Right lobe of liver (tissue), 6 donors: ENCODE data around the gene VAC14. TPM values are rescaled to one million over a fixed set of nuclear protein-coding genes. Genes with fewer than 3 reads are reported as not detected.

Experiments used
- ATAC-seq, 4 donors: fragments of 200-7000 bp; cut with Tn5 transposase; one replicate each; pipeline ENCODE4 v1.9.1; 2020; ENCODE audit warnings: mild to moderate bottlenecking in 4 of 4, moderate library complexity in 4 of 4
- DNase-seq, 3 donors: peaks; one replicate each; pipeline ENCODE4 v3.0.0-alpha.2; 2020
- H3K27ac ChIP-seq, 3 donors: fragments of 200-600 bp; one replicate each; pipeline ENCODE4 v1.8.0; 2022
- H3K27me3 ChIP-seq, 2 donors: fragments of 200-600 bp; one replicate each; pipeline ENCODE4 v1.8.0; 2022
- H3K36me3 ChIP-seq, 4 donors: fragments of 200-600 bp; sonication (generic) in 1 of 4; one replicate each; pipeline versions ENCODE4 v1.5.1 to v1.8.0; 2017 to 2022; ENCODE audit warnings: control low read depth in 1 of 4
- H3K4me1 ChIP-seq, 4 donors: fragments of 200-600 bp; sonication (generic) in 1 of 4; one replicate each; pipeline versions ENCODE4 v1.5.1 to v1.8.0; 2017 to 2022; ENCODE audit warnings: control low read depth in 1 of 4
- H3K4me3 ChIP-seq, 3 donors: fragments of 200-600 bp; one replicate each; pipeline ENCODE4 v1.8.0; 2022
- H3K9me3 ChIP-seq, 4 donors: fragments of 200-600 bp; sonication (generic) in 1 of 4; one replicate each; pipeline versions ENCODE4 v1.5.1 to v1.8.0; 2017 to 2022; ENCODE audit warnings: control low read depth in 1 of 4
- CTCF ChIP-seq, 4 donors: fragments of 200-600 bp in 3 of 4; fragments of 450-650 bp in 1 of 4; IDR thresholded peaks; one replicate each; pipeline versions ENCODE4 v1.5.1 to v1.8.0; 2016 to 2022; ENCODE audit warnings: antibody characterized with exemption in 4 of 4, mild to moderate bottlenecking in 2 of 4
- POLR2A ChIP-seq: fragments of 450-650 bp; IDR thresholded peaks from one replicate; pipeline ENCODE4 v1.6.1; 2017; ENCODE audit warnings: antibody characterized with exemption, mild to moderate bottlenecking
- WGBS: methylation state at CpG from one replicate; pipeline ENCODE4 v1.1.6; 2018; ENCODE audit warnings: low coverage, low lambda C conversion rate; ENCODE audit not compliant: insufficient coverage; ENCODE audit errors: missing lambda C conversion rate; 5-methylcytosine and 5-hydroxymethylcytosine counted together
- intact Hi-C, 2 donors: fragments of 100-400 bp; cut with DNase I; formaldehyde crosslinking; loops; one replicate each; pipeline versions ENCODE4 v1.11.2 to v1.14.1; 2022
- total RNA-seq, 6 experiments: library from RNA; depleted of rRNA in 2 of 6; stranded (reverse); fragments of >200 nt in 2 of 6; fragmentation: NEBNext Ultra II Directional in 3 of 6; extraction: Animal tissue kit (Norgen Biotek cat#: 25700) in 3 of 6; gene quantifications; one replicate each; pipeline versions ENCODE4 v1.1.0 to v1.2.4, GENCODE V29; 2016 to 2023
- donor health status: DM: no; HTN: yes; CAD: no.
- donor health status: DM: no; HTN: no; CAD: no.
- donor health status: DM: no; HTN: no; CAD: no.
- donor health status: DM: no; HTN: yes; CAD: no.
- donor health status: DM: no; HTN: yes; CAD: no.

VAC14 gene
- total RNA-seq, 6 experiments from 2014 or later, result 14.3 to 40.2 (median 23.4) TPM

GRCh38 chr16:70780546-70780945 lies 20.4 kb downstream of the VAC14 start:
- no peak for TF ChIP-seq POLR2A
- no peak for TF ChIP-seq CTCF (IDR thresholded peaks at IDR 0.05)
- Histone ChIP-seq H3K36me3 (peaks cover 0 to 57% (median 25%) of the 10 kb centered on the region in 4 donors), H3K9me3 (no peaks in the 10 kb centered on the region), H3K27me3 (no peaks in the 10 kb centered on the region), H3K4me1 (no peaks in the 10 kb centered on the region), H3K4me3 (no peak overlapping the region), H3K27ac (no peak overlapping the region)
- peak in 1 of 4 donors; percentile 14 for ATAC-seq
- intact Hi-C loops, result no loop called here
- no CpG with 5 or more reads among the region's 10 CpGs for WGBS
- no peak for DNase-seq

DNA sequence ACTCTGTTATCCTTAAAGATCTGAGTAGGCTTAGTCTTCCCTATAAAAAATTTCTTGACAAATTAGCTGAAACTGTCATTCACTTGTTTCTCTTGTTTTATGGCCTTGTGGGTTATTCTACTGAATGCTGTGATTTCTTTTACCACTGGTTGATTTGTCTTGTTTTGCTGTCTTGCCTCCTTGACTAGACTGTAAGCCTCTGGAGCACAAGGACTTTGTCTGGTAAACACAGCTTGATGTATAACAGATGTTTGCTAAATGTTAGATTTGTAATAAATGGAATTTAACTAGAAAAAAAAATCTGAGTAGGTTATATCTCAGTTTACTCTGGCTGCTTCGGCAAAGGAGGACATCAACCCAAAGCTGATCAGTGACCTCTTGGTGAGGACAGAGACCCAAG lies 21.6 kb downstream of the VAC14 start:
- WGBS, result 75% methylated on average over 1 of the region's 1 CpG
- intact Hi-C loops, result no loop called here
- H3K36me3 ChIP-seq, result peaks cover 0 to 49% (median 18%) of the 10 kb centered on the region in 4 donors

DNA sequence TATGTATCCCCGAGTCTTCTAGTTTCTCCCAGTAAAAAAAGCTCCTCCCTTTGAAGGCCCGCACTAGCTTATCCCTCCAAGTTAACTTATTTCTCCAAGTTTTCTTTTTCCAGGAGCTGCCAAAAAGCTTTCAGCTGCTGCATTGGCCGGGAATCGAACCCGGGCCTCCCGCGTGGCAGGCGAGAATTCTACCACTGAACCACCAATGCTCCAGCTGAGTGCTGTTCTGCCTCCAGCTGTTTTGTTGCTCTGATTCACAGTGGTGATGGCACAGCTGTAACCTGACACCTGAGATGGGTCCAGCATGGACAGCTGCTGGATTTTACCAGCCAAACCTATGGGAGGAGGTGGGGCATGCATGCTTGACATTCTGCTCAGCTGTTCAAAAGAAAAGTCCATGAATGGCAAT lies 22.1 kb downstream of the VAC14 start:
- no peak for DNase-seq
- no peak overlapping the region for H3K4me3 ChIP-seq

More for the DNA sequence above, 21.6 kb downstream of the VAC14 start:
- no peak for ATAC-seq
- Histone ChIP-seq H3K4me3 (no peak overlapping the region), H3K27ac (no peak overlapping the region), H3K9me3 (no peaks in the 10 kb centered on the region), H3K27me3 (no peaks in the 10 kb centered on the region), H3K4me1 (no peaks in the 10 kb centered on the region)
- no peak for TF ChIP-seq CTCF (IDR thresholded peaks at IDR 0.05)
- TF ChIP-seq POLR2A, result no peak
- no peak for DNase-seq

GRCh38 chr16:70777973-70778406 lies 23.0 kb downstream of the VAC14 start:
- H3K9me3 ChIP-seq, result no peaks in the 10 kb centered on the region
- DNase-seq (no peak), ATAC-seq (no peak)
- TF ChIP-seq POLR2A (no peak), CTCF (IDR thresholded peaks at IDR 0.05) (no peak)
- no peak overlapping the region for H3K27ac ChIP-seq
- WGBS, result 88% methylated on average over 8 of the region's 8 CpGs
- H3K36me3 ChIP-seq, result peaks cover 0 to 38% (median 13%) of the 10 kb centered on the region in 4 donors
- no peaks in the 10 kb centered on the region for H3K27me3 ChIP-seq
- no peak overlapping the region for H3K4me3 ChIP-seq
- intact Hi-C loops, result no loop called here
- H3K4me1 ChIP-seq, result no peaks in the 10 kb centered on the region

More for the DNA sequence above, 22.1 kb downstream of the VAC14 start:
- Histone ChIP-seq H3K27me3 (no peaks in the 10 kb centered on the region), H3K36me3 (peaks cover 0 to 44% (median 15%) of the 10 kb centered on the region in 4 donors), H3K4me1 (no peaks in the 10 kb centered on the region), H3K9me3 (no peaks in the 10 kb centered on the region), H3K27ac (no peak overlapping the region)
- TF ChIP-seq POLR2A, result no peak
- WGBS, result 75% methylated on average over 8 of the region's 8 CpGs
- intact Hi-C loops, result no loop called here
- peak in 1 of 4 donors; percentile 21 for ATAC-seq

- 92% methylated on average over 8 of the region's 9 CpGs for WGBS
- intact Hi-C loops, result no loop called here
Observed at GRCh38 chr16:70777496-70777895, 23.5 kb downstream of the VAC14 start.

More at GRCh38 chr16:70777496-70777895, 23.5 kb downstream of the VAC14 start:
- no peaks in the 10 kb centered on the region for H3K4me1 ChIP-seq
- no peaks in the 10 kb centered on the region for H3K9me3 ChIP-seq
- H3K36me3 ChIP-seq, result peaks cover 0 to 35% (median 11%) of the 10 kb centered on the region in 4 donors
- H3K27me3 ChIP-seq, result no peaks in the 10 kb centered on the region
- DNase-seq, result no peak
- H3K27ac ChIP-seq, result no peak overlapping the region
- no peak overlapping the region for H3K4me3 ChIP-seq
- no peak for TF ChIP-seq POLR2A
- no peak for ATAC-seq
